Esophagus mucosa (tissue), 1 donor: Measurements from ENCODE around the gene SNAP23. TPM values are rescaled to one million over a fixed set of nuclear protein-coding genes. Genes with fewer than 3 reads are reported as not detected.

Source experiments
- ATAC-seq: fragments of 200-7000 bp; cut with Tn5 transposase; one replicate; pipeline ENCODE4 v1.9.1; 2020
- total RNA-seq: library from RNA; stranded (reverse); gene quantifications from one replicate; pipeline ENCODE4 v1.2.4, GENCODE V29; 2023
- donor health status: DM: yes; HTN: yes; CAD: no.

Gene SNAP23
- total RNA-seq = 34.4 TPM

GRCh38 chr15:42495361-42496212, at the start of gene SNAP23:
Gene SNAP23, plus strand, starts transcription at chr15:42495634. Its CDS starts 16,213 bp downstream, at chr15:42511847.
- ATAC-seq = peak; percentile 97

- no peak for ATAC-seq
Measured at GRCh38 chr15:42447599-42447998, 47.8 kb upstream of the SNAP23 start.

DNA sequence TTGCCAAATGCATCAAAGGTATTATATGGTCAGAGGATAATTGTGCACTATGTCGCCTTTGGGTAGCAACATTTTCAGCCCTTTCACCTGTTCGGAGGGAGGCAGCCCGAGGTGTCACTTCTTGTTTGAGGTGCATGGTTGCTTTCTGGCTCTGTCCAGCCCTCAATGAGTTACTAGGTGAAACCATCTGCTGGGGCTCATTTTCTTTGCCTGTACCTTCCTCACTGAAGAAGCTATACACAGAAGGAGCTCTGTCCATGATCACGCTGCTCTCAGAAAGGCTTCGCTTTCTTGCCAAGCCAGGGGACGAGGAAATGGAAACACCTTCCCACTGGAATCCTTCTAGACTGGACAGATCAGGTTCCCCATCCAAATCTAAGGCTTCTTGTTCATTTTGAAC, 47.2 kb upstream of the SNAP23 start:
- no peak for ATAC-seq

- no peak for ATAC-seq
Measured at GRCh38 chr15:42449770-42450424, 45.5 kb upstream of the SNAP23 start.

DNA sequence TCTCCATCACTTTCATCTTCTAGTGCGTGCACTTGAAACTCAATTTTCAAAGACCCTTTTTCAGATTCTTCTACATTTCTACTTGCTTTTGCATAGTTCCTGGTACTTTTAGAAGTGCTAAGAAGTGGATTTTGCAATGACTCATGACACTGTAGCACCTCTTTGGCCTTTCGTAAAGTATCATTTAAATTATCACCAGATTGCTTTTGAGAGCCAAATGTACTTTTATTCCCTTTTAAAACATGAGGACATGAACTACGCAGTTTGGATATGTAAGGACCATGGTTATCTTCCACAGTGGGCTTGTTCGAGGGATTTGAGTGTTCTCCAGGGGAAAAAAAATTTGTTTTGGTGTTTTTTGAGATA, 45.0 kb upstream of the SNAP23 start:
- ATAC-seq = no peak

DNA sequence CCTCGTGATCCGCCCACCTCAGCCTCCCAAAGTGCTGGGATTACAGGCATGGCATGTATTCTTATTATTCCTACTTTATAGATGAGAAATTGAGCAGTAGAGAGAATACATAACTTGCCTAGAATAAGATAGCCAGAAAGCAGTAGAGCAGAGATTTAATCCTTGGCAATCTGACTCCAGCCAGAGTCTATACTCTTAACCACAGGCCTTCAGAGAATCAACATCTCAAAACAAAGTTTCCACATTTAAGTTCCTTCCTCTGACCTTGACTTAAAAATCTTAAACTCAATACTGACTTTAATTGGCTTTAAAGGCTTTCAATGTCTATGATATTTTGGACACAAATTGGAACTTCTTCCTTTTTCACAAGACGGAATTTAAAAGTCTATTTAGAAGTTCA, 41.6 kb upstream of the SNAP23 start:
- no peak for ATAC-seq

- ATAC-seq = no peak
Measured at GRCh38 chr15:42456531-42456930, 38.9 kb upstream of the SNAP23 start.

DNA sequence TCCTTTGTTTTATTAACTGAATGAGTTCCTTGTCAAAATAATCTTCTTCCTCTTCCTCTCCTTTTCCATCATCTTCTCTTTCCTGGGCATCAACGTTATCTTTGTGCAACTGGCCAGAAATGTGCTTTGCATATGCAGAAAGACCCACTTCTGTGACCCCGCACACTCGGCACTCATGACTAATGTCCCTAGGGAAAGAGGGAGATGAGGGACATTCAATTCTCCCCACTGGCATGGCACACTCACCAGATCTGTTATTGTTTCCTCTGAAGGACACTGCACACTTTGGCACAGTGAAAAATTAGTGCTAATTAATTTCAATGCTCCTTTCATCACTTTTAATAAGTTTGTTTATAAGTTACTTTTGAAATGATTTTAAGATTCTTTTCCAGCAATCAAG, 38.5 kb upstream of the SNAP23 start:
- no peak for ATAC-seq

GRCh38 chr15:42457445-42458442, 37.7 kb upstream of the SNAP23 start:
- ATAC-seq = no peak

GRCh38 chr15:42461261-42461660, 34.2 kb upstream of the SNAP23 start:
- ATAC-seq = no peak

- ATAC-seq = no peak
Measured at GRCh38 chr15:42465520-42466259, 29.7 kb upstream of the SNAP23 start.

- ATAC-seq = no peak
Measured at GRCh38 chr15:42471002-42471401, 24.4 kb upstream of the SNAP23 start.

- no peak for ATAC-seq
Measured at GRCh38 chr15:42474827-42475226, 20.6 kb upstream of the SNAP23 start.

- no peak for ATAC-seq
Measured at GRCh38 chr15:42482701-42483100, 12.7 kb upstream of the SNAP23 start.

DNA sequence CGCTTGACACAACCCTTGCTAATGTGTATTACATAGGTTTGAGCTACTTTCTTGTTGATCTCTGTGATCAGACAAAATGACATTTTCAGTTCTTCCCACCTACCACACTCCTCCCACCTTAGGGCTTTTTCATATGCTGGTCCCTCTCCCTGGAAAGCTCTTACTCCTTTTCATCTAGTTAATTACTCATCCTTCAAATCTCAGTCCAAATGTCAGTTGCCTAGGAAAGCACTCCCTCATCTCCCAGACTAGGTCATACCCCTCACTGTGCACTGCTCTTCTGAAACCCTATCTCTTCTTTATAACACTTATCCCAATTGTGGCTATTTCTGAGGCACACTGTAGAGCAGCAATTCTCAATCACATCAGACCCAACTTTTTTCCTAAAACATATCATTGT, 11.8 kb upstream of the SNAP23 start:
- ATAC-seq = no peak

GRCh38 chr15:42490291-42490670, 5.2 kb upstream of the SNAP23 start:
- ATAC-seq = no peak

DNA sequence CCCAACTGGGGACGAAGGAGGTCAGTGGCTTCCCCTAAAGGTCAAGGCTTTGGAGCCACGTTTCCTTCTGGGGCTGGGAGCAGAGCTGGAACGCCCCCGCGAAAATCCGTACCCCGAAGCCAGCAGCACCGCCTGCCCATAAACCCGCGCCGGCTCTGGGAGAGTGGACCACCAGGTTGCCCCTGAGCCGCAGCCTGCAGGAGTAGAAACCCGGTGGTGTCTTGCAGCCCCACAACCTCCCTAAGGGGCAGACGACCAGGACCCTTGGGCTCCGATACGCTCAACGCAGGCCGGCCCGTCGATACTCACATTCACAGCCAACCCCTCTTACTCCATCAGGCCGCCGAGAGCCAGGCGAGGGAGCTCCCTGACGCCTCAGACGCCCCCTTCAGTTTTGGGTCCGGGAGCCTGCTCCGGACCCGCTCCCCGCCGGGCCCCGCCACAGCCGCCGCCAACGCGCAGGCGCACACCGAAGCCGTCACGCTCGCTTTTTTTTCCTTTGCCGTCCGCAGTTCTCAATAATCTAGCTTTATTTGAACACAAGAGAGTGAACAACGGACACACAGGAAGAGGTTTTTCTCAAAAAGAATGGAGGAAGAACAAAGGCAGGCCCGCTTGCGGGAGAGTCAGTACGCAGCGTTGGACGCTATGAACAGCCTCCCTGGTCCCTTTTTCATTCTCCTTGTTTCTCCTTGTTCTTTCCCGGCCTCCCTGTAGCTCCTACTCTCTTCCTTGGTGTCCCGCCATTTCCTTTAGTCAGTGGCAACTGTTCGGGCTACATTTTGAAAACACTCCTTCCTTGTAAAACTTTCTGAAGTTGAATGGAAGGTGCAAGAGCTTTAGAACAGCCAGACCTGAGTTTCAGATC, 4.5 kb upstream of the SNAP23 start, which contains the start of gene ZNF106:
Gene ZNF106 (minus strand): TSS at position 471 of the 868 bp plus-strand sequence. CDS start 18,852 bp downstream, outside the sequence.
- peak; percentile 72 for ATAC-seq

GRCh38 chr15:42491539-42492225, 3.8 kb upstream of the SNAP23 start:
- no peak for ATAC-seq

DNA sequence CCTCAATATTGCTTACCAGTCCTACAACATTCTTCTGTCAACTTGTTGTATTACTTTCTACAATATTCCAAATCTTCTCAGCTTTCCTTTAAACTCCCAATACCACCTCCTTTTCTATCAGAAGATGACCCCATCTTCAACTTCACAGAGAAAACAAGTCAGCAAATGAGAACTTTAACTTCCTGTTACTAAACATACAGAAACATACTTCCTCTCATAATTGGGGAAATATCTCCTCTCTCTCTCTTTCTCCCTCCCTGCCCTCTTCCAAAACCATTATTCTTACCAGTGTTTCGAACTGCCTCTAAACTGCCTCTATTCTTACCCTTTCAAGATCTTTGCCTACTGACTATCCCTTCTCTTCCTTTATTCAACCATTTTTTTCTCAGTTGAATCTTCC, 1.8 kb upstream of the SNAP23 start:
- ATAC-seq = no peak

- ATAC-seq = peak; percentile 9
Measured at GRCh38 chr15:42494998-42495360, 455 bp upstream of the SNAP23 start.
